H9 (cell line): ENCODE measurements around the gene TBATA. TPM values are rescaled to one million over a fixed set of nuclear protein-coding genes. Genes with fewer than 3 reads are reported as not detected.

ENCODE experiments used
- DNase-seq: peaks from one replicate; pipeline ENCODE4 v3.0.0-alpha.2; 2017
- H2AFZ ChIP-seq: one replicate; pipeline ENCODE4 v1.6.1; 2013; ENCODE audit warnings: mild to moderate bottlenecking, low read length, control low read depth, moderate library complexity
- H2AK5ac ChIP-seq: 2 replicates; pipeline ENCODE4 v1.6.1; 2013; ENCODE audit warnings: low read length, control low read depth, mixed read lengths; ENCODE audit not compliant: insufficient read length
- H2BK120ac ChIP-seq: one replicate; pipeline ENCODE4 v1.6.1; 2013; ENCODE audit warnings: low read depth, mild to moderate bottlenecking, low read length, control low read depth, inconsistent platforms; ENCODE audit not compliant: poor library complexity, severe bottlenecking
- H2BK12ac ChIP-seq: 2 replicates; pipeline ENCODE4 v1.6.1; 2013; ENCODE audit warnings: low read length, control low read depth, mixed read lengths, low read depth; ENCODE audit not compliant: insufficient read length
- H2BK15ac ChIP-seq: 2 replicates; pipeline ENCODE4 v1.6.1; 2013; ENCODE audit warnings: low read depth, low read length, control low read depth
- H2BK20ac ChIP-seq: one replicate; pipeline ENCODE4 v1.6.1; 2013; ENCODE audit warnings: low read depth, mild to moderate bottlenecking, low read length, control low read depth, inconsistent platforms; ENCODE audit not compliant: poor library complexity, severe bottlenecking
- H2BK5ac ChIP-seq: 2 replicates; pipeline ENCODE4 v1.6.1; 2013; ENCODE audit warnings: low read length, control low read depth, mixed read lengths; ENCODE audit not compliant: insufficient read length
- H3K14ac ChIP-seq: 2 replicates; pipeline ENCODE4 v1.6.1; 2013; ENCODE audit warnings: low read length, control low read depth; ENCODE audit not compliant: insufficient read depth
- H3K18ac ChIP-seq: 2 replicates; pipeline ENCODE4 v1.6.1; 2013; ENCODE audit warnings: low read depth, mild to moderate bottlenecking, mixed read lengths, low read length, control low read depth; ENCODE audit not compliant: insufficient read length
- H3K23ac ChIP-seq: 2 replicates; pipeline ENCODE4 v1.6.1; 2013; ENCODE audit warnings: low read length, control low read depth, mixed read lengths, low read depth; ENCODE audit not compliant: insufficient read length
- H3K23me2 ChIP-seq: 2 replicates; pipeline ENCODE4 v1.6.1; 2013; ENCODE audit warnings: low read depth, mild to moderate bottlenecking, mixed read lengths, low read length, control low read depth; ENCODE audit not compliant: insufficient read length, poor library complexity, severe bottlenecking
- H3K27ac ChIP-seq: 2 replicates; pipeline ENCODE4 v1.5.1; 2013; ENCODE audit warnings: low read length, control low read depth, mixed read lengths, low read depth; ENCODE audit not compliant: insufficient read length
- H3K27me3 ChIP-seq: 2 replicates; pipeline ENCODE4 v1.6.1; 2013; ENCODE audit warnings: low read length, control low read depth, inconsistent platforms; ENCODE audit not compliant: insufficient read depth
- H3K4ac ChIP-seq: 2 replicates; pipeline ENCODE4 v1.6.1; 2013; ENCODE audit warnings: low read depth, mild to moderate bottlenecking, control low read depth, inconsistent platforms, low read length, moderate library complexity
- H3K4me1 ChIP-seq: 2 replicates; pipeline ENCODE4 v1.6.1; 2013; ENCODE audit warnings: low read length, control low read depth, inconsistent platforms; ENCODE audit not compliant: insufficient read depth
- H3K4me2 ChIP-seq: 2 replicates; pipeline ENCODE4 v1.6.1; 2013; ENCODE audit warnings: low read length, control low read depth, mixed read lengths; ENCODE audit not compliant: insufficient read length, insufficient read depth
- H3K56ac ChIP-seq: 2 replicates; pipeline ENCODE4 v1.6.1; 2013; ENCODE audit warnings: low read depth, mild to moderate bottlenecking, mixed read lengths, low read length, control low read depth; ENCODE audit not compliant: insufficient read length
- H3K79me1 ChIP-seq: 2 replicates; pipeline ENCODE4 v1.6.1; 2013; ENCODE audit warnings: low read depth, mild to moderate bottlenecking, moderate library complexity, low read length, control low read depth, inconsistent platforms; ENCODE audit not compliant: insufficient read depth, poor library complexity, severe bottlenecking
- H3K79me2 ChIP-seq: 2 replicates; pipeline ENCODE4 v1.6.1; 2013; ENCODE audit warnings: low read length, control low read depth, inconsistent platforms; ENCODE audit not compliant: insufficient read depth
- H3K9ac ChIP-seq: 2 replicates; pipeline ENCODE4 v1.6.1; 2013; ENCODE audit warnings: low read length, control low read depth, mixed read lengths; ENCODE audit not compliant: insufficient read length; ENCODE audit errors: extremely low read depth
- H3K9me3 ChIP-seq: one replicate; pipeline ENCODE4 v1.6.1; 2013; ENCODE audit warnings: low read depth, low read length, inconsistent platforms; ENCODE audit not compliant: control insufficient read depth
- H3T11ph ChIP-seq: one replicate; pipeline ENCODE4 v1.6.1; 2013; ENCODE audit warnings: mild to moderate bottlenecking, low read length, control low read depth, inconsistent platforms
- H4K20me1 ChIP-seq: one replicate; pipeline ENCODE4 v1.6.1; 2013; ENCODE audit not compliant: control insufficient read depth, insufficient read length, insufficient read depth
- H4K5ac ChIP-seq: 2 replicates; pipeline ENCODE4 v1.6.1; 2013; ENCODE audit warnings: low read depth, mild to moderate bottlenecking, mixed read lengths, low read length, control low read depth; ENCODE audit not compliant: insufficient read length
- H4K8ac ChIP-seq: replicated peaks from 2 replicates; pipeline ENCODE4 v1.6.1; 2013; ENCODE audit warnings: low read length, control low read depth, mixed read lengths, low read depth; ENCODE audit not compliant: insufficient read length
- H4K91ac ChIP-seq: 2 replicates; pipeline ENCODE4 v1.6.1; 2013; ENCODE audit warnings: low read depth, mild to moderate bottlenecking, moderate library complexity, mixed read lengths, low read length, control low read depth; ENCODE audit not compliant: insufficient read length
- H3K27ac Mint-ChIP-seq, 3 experiments: 2 replicates in 2 of 3; 3 replicates in 1 of 3; pipeline ENCODE4 v1.8.0; 2020 to 2021; ENCODE audit warnings: mixed read lengths in 3 of 3, mild to moderate bottlenecking in 1 of 3, moderate library complexity in 1 of 3
- H3K27me3 Mint-ChIP-seq: 2 replicates; pipeline ENCODE4 v1.8.0; 2021; ENCODE audit warnings: low read depth, mild to moderate bottlenecking, moderate library complexity, mixed read lengths
- H3K36me3 Mint-ChIP-seq, 3 experiments: 2 replicates in 2 of 3; 3 replicates in 1 of 3; pipeline ENCODE4 v1.8.0; 2020 to 2021; ENCODE audit warnings: low read depth in 3 of 3, mixed read lengths in 3 of 3; ENCODE audit not compliant: insufficient read depth in 1 of 3
- H3K4me1 Mint-ChIP-seq, 2 experiments: 2 replicates each; pipeline ENCODE4 v1.8.0; 2020; ENCODE audit warnings: mixed read lengths in 2 of 2
- H3K4me3 Mint-ChIP-seq, 2 experiments: 2 replicates in 1 of 2; 3 replicates in 1 of 2; pipeline ENCODE4 v1.8.0; 2020 to 2021; ENCODE audit warnings: mild to moderate bottlenecking in 2 of 2, mixed read lengths in 2 of 2, moderate library complexity in 1 of 2
- H3K9me3 Mint-ChIP-seq, 2 experiments: 2 replicates in 1 of 2; 3 replicates in 1 of 2; pipeline ENCODE4 v1.8.0; 2020; ENCODE audit warnings: mild to moderate bottlenecking in 2 of 2, mixed read lengths in 2 of 2, moderate library complexity in 1 of 2
- CTCF ChIP-seq: fragments of 200-600 bp; sonication (generic); conservative IDR thresholded peaks from 3 replicates; pipeline ENCODE4 v1.8.0; 2021; ENCODE audit warnings: antibody characterized with exemption, mild to moderate bottlenecking
- WGBS: extraction: QIAGEN DNeasy Blood & Tissue Kit; methylation state at CpG from one replicate; pipeline ENCODE4 v1.1.7; 2013; ENCODE audit warnings: missing lambda C conversion rate, low lambda C conversion rate, mixed read lengths; ENCODE audit not compliant: insufficient read length; ENCODE audit errors: extremely low coverage; 5-methylcytosine and 5-hydroxymethylcytosine counted together
- total RNA-seq: library from RNA; stranded (reverse); gene quantifications from 2 replicates; pipeline ENCODE4 v1.2.1, GENCODE V29; 2021

The TBATA gene
- total RNA-seq, 1 experiment from 2014 or later = not detected

- H3K79me2 ChIP-seq = no peaks in the 10 kb centered on the region
- H3K23me2 ChIP-seq = no peaks in the 10 kb centered on the region
- no peak overlapping the region for H3K56ac ChIP-seq
- no peak overlapping the region for H3K14ac ChIP-seq
- H4K8ac ChIP-seq = no peak overlapping the region
- no peak overlapping the region for H4K91ac ChIP-seq
- H4K5ac ChIP-seq = no peak overlapping the region
- no peaks in the 10 kb centered on the region for H3K4me1 ChIP-seq
- no peak overlapping the region for H3K18ac ChIP-seq
- H4K20me1 ChIP-seq = no peaks in the 10 kb centered on the region
- no peak overlapping the region for H2BK5ac ChIP-seq
- peaks cover 19 to 22% of the 10 kb centered on the region in 2 experiments for H3K9me3 Mint-ChIP-seq
- H3T11ph ChIP-seq = no peak overlapping the region
- no peak overlapping the region for H2AFZ ChIP-seq
- no peak overlapping the region for H3K4me3 Mint-ChIP-seq
- H2AK5ac ChIP-seq = no peak overlapping the region
- no peaks in the 10 kb centered on the region for H3K27me3 ChIP-seq
- no peak for TF ChIP-seq CTCF
- no peak overlapping the region for H2BK120ac ChIP-seq
- peaks cover 25 to 30% of the 10 kb centered on the region in 2 experiments for H3K4me1 Mint-ChIP-seq
- H2BK15ac ChIP-seq = no peak overlapping the region
- H3K27ac Mint-ChIP-seq = no peak overlapping the region
- H3K36me3 Mint-ChIP-seq = peaks cover 8 to 18% (median 17%) of the 10 kb centered on the region in 3 experiments; a peak in 6 of 7 replicates
- no peaks in the 10 kb centered on the region for H3K79me1 ChIP-seq
- peaks cover 3% of the 10 kb centered on the region; the same call in 1 of the 2 replicates for H3K27me3 Mint-ChIP-seq
- no peak overlapping the region for H3K23ac ChIP-seq
- H2BK20ac ChIP-seq = no peak overlapping the region
- no CpG with 5 or more reads among the region's 3 CpGs for WGBS
- no peaks in the 10 kb centered on the region for H3K9me3 ChIP-seq
- no peak overlapping the region for H3K27ac ChIP-seq
- DNase-seq = no peak
- H3K4me2 ChIP-seq = no peak overlapping the region
- H3K4ac ChIP-seq = no peak overlapping the region
- H2BK12ac ChIP-seq = no peak overlapping the region
- no peak overlapping the region for H3K9ac ChIP-seq
Observed at GRCh38 chr10:70763567-70763966, 21.6 kb downstream of the TBATA start.
